ENCODE results near the gene BBIP1.

Gene BBIP1

GRCh38 chr10:110914431-110914830 lies 4.5 kb downstream of the BBIP1 start:
- Histone ChIP-seq H3K9me2 (ENCODE audit: low read depth, low read length) (no peaks in the 10 kb centered on the region), H3K9ac (ENCODE audit: low read length) (no peak overlapping the region), H4K20me1 (ENCODE audit: insufficient read depth, low read length) (no peaks in the 10 kb centered on the region), H3K27ac (ENCODE audit: low read depth, low read length, poor library complexity, severe bottlenecking) (no peak overlapping the region), H3K27me3 (ENCODE audit: insufficient read depth, low read length) (no peaks in the 10 kb centered on the region), H3K9me3 (ENCODE audit: low read length) (no peaks in the 10 kb centered on the region), H3K4me3 (ENCODE audit: low read depth, low read length, poor library complexity, severe bottlenecking) (no peak overlapping the region), H3K4me2 (ENCODE audit: low read length) (no peak overlapping the region), H3K36me3 (ENCODE audit: insufficient read depth, low read length) (no peaks in the 10 kb centered on the region), H2AFZ (ENCODE audit: low read length) (no peak overlapping the region), H3K79me2 (ENCODE audit: insufficient read depth, low read length) (no peaks in the 10 kb centered on the region), H3K4me1 (ENCODE audit: insufficient read depth, low read length, severe bottlenecking) (peaks cover 29% of the 10 kb centered on the region), H3F3A (ENCODE audit: insufficient read depth, low read length) (0 out of 2 replicates have a peak, but pooled peaks cover 7% of the 10 kb centered on the region)
- TF ChIP-seq CTCF (IDR thresholded peaks at IDR 0.05; ENCODE audit: low read length) (no peak), EZH2 (IDR thresholded peaks at IDR 0.05; ENCODE audit: borderline replicate concordance, low read length) (no peak)

DNA sequence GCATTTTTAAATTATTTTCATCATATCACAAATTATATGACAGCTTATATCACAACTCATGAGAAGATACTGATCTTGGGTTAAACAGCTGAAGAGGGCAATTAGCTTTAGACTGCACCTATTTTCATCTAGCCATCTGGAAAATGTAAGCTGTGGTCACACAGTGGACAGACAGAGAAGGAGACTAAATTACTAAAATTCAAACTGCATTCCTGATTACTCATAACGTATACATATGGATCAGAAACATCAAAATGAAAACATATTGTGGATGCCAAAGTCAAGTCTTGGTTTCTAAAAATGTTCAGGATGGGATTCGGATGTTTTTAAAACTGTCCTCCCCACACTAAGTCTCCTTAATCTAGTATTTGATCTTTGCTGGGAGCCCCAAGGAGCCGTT lies 6.6 kb downstream of the BBIP1 start:
- no peak overlapping the region for H3K9ac ChIP-seq (ENCODE audit: low read length)
- H3K4me3 ChIP-seq (ENCODE audit: low read depth, low read length, poor library complexity, severe bottlenecking) = no peak overlapping the region
- H3K79me2 ChIP-seq (ENCODE audit: insufficient read depth, low read length) = no peaks in the 10 kb centered on the region
- TF ChIP-seq EZH2 (IDR thresholded peaks at IDR 0.05; ENCODE audit: borderline replicate concordance, low read length) = no peak
- TF ChIP-seq CTCF (IDR thresholded peaks at IDR 0.05; ENCODE audit: low read length) = no peak
- H2AFZ ChIP-seq (ENCODE audit: low read length) = no peak overlapping the region
- no peaks in the 10 kb centered on the region for H3K27me3 ChIP-seq (ENCODE audit: insufficient read depth, low read length)
- H3F3A ChIP-seq (ENCODE audit: insufficient read depth, low read length) = no peaks in the 10 kb centered on the region
- no peak overlapping the region for H3K4me2 ChIP-seq (ENCODE audit: low read length)
- no peak overlapping the region for H3K27ac ChIP-seq (ENCODE audit: low read depth, low read length, poor library complexity, severe bottlenecking)
- no peaks in the 10 kb centered on the region for H4K20me1 ChIP-seq (ENCODE audit: insufficient read depth, low read length)
- no peaks in the 10 kb centered on the region for H3K9me3 ChIP-seq (ENCODE audit: low read length)
- no peaks in the 10 kb centered on the region for H3K9me2 ChIP-seq (ENCODE audit: low read depth, low read length)
- H3K36me3 ChIP-seq (ENCODE audit: insufficient read depth, low read length) = no peaks in the 10 kb centered on the region
- peaks cover 19% of the 10 kb centered on the region for H3K4me1 ChIP-seq (ENCODE audit: insufficient read depth, low read length, severe bottlenecking)

DNA sequence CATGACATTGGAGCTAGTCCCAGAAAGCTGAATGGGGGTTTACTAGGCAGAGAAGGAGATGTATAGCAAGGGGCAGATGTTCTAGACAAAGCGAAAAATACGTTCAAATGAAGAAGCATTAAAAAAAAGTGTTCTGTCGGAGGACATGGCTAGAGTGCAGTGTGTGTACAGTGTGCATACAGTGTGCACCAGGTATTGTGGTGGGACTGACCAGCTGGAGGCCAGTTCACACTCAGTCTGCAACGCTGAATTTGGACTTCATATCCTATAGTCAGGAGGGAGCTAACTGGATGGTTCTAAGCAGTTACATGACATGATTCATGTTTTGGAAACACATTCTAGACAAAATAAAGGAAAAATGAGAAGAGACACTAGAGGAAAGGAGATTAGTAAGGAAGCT lies 8.8 kb downstream of the BBIP1 start:
- H4K20me1 ChIP-seq (ENCODE audit: insufficient read depth, low read length) = no peaks in the 10 kb centered on the region
- peaks cover 10% of the 10 kb centered on the region for H3K4me1 ChIP-seq (ENCODE audit: insufficient read depth, low read length, severe bottlenecking)
- H3K27me3 ChIP-seq (ENCODE audit: insufficient read depth, low read length) = no peaks in the 10 kb centered on the region
- no peaks in the 10 kb centered on the region for H3K36me3 ChIP-seq (ENCODE audit: insufficient read depth, low read length)
- no peak overlapping the region for H3K4me3 ChIP-seq (ENCODE audit: low read depth, low read length, poor library complexity, severe bottlenecking)
- H3K9me2 ChIP-seq (ENCODE audit: low read depth, low read length) = no peaks in the 10 kb centered on the region
- no peak overlapping the region for H3K27ac ChIP-seq (ENCODE audit: low read depth, low read length, poor library complexity, severe bottlenecking)
- H3K9me3 ChIP-seq (ENCODE audit: low read length) = no peaks in the 10 kb centered on the region
- no peak overlapping the region for H3K4me2 ChIP-seq (ENCODE audit: low read length)
- H3F3A ChIP-seq (ENCODE audit: insufficient read depth, low read length) = no peaks in the 10 kb centered on the region
- H3K9ac ChIP-seq (ENCODE audit: low read length) = no peak overlapping the region
- TF ChIP-seq CTCF (IDR thresholded peaks at IDR 0.05; ENCODE audit: low read length) = no peak
- TF ChIP-seq EZH2 (IDR thresholded peaks at IDR 0.05; ENCODE audit: borderline replicate concordance, low read length) = no peak
- H3K79me2 ChIP-seq (ENCODE audit: insufficient read depth, low read length) = no peaks in the 10 kb centered on the region
- H2AFZ ChIP-seq (ENCODE audit: low read length) = no peak overlapping the region

Data from OCI-LY1 (cell line).